Measurements from ENCODE around the gene ROBO1.

The ROBO1 gene

GRCh38 chr3:79215286-79215685, 552.5 kb downstream of the ROBO1 start:
- TF ChIP-seq CTCF (IDR thresholded peaks at IDR 0.05) (no peak), ZFX (IDR thresholded peaks at IDR 0.05; ENCODE audit: borderline replicate concordance) (no peak)
- H3K27ac ChIP-seq: no peak overlapping the region

- TF ChIP-seq CTCF (IDR thresholded peaks at IDR 0.05) (no peak), ZFX (IDR thresholded peaks at IDR 0.05; ENCODE audit: borderline replicate concordance) (no peak)
- no peak overlapping the region for H3K27ac ChIP-seq
These were observed 556.0 kb downstream of the ROBO1 start for GRCh38 chr3:79211586-79212359.

GRCh38 chr3:79204351-79204750, 563.4 kb downstream of the ROBO1 start:
- no peak overlapping the region for H3K27ac ChIP-seq
- TF ChIP-seq ZFX (IDR thresholded peaks at IDR 0.05; ENCODE audit: borderline replicate concordance) (no peak), CTCF (IDR thresholded peaks at IDR 0.05) (no peak)

- TF ChIP-seq CTCF (IDR thresholded peaks at IDR 0.05) (no peak), ZFX (IDR thresholded peaks at IDR 0.05; ENCODE audit: borderline replicate concordance) (no peak)
- no peak overlapping the region for H3K27ac ChIP-seq
These were observed 564.7 kb downstream of the ROBO1 start for GRCh38 chr3:79203144-79203519.

- TF ChIP-seq ZFX (IDR thresholded peaks at IDR 0.05; ENCODE audit: borderline replicate concordance): no peak
- no peak for TF ChIP-seq CTCF (IDR thresholded peaks at IDR 0.05)
- no peak overlapping the region for H3K27ac ChIP-seq
These were observed 565.2 kb downstream of the ROBO1 start for GRCh38 chr3:79202471-79203143.

- no peak overlapping the region for H3K27ac ChIP-seq
- TF ChIP-seq ZFX (IDR thresholded peaks at IDR 0.05; ENCODE audit: borderline replicate concordance): no peak
- no peak for TF ChIP-seq CTCF (IDR thresholded peaks at IDR 0.05)
These were observed 567.3 kb downstream of the ROBO1 start for GRCh38 chr3:79200456-79200855.

- H3K27ac ChIP-seq: no peak overlapping the region
- TF ChIP-seq ZFX (IDR thresholded peaks at IDR 0.05; ENCODE audit: borderline replicate concordance) (no peak), CTCF (IDR thresholded peaks at IDR 0.05) (no peak)
These were observed 567.8 kb downstream of the ROBO1 start for GRCh38 chr3:79199966-79200365.
